Heart left ventricle (tissue), 16 donors: ENCODE data around the gene PSMA3. TPM values are rescaled to one million over a fixed set of nuclear protein-coding genes. Genes with fewer than 3 reads are reported as not detected.

Source experiments
- ATAC-seq, 4 donors: fragments of 200-7000 bp; cut with Tn5 transposase; one replicate each; pipeline ENCODE4 v1.9.1; 2020 to 2022; ENCODE audit warnings: moderate library complexity in 4 of 4, mild to moderate bottlenecking in 3 of 4, moderate number of reproducible peaks in 1 of 4
- DNase-seq, 5 donors: peaks; one replicate each; pipeline ENCODE4 v3.0.0-alpha.2; 2020
- H3K27ac ChIP-seq, 12 donors: fragments of 200-600 bp; sonication (generic) in 4 of 12; one replicate each; pipeline versions ENCODE4 v1.5.0 to v1.8.0; 2016 to 2022; ENCODE audit warnings: mild to moderate bottlenecking in 2 of 12
- H3K27me3 ChIP-seq, 9 donors: fragments of 200-600 bp; sonication (generic) in 2 of 9; one replicate each; pipeline versions ENCODE4 v1.5.1 to v1.8.0; 2016 to 2022; ENCODE audit warnings: mild to moderate bottlenecking in 3 of 9
- H3K36me3 ChIP-seq, 9 donors: fragments of 200-600 bp; sonication (generic) in 2 of 9; one replicate each; pipeline versions ENCODE4 v1.5.0 to v1.8.0; 2018 to 2022; ENCODE audit warnings: mild to moderate bottlenecking in 2 of 9
- H3K4me1 ChIP-seq, 12 donors: fragments of 200-600 bp; sonication (generic) in 4 of 12; one replicate each; pipeline versions ENCODE4 v1.5.0 to v1.8.0; 2016 to 2022; ENCODE audit warnings: mild to moderate bottlenecking in 3 of 12
- H3K4me3 ChIP-seq, 12 donors: fragments of 200-600 bp; sonication (generic) in 4 of 12; one replicate each; pipeline versions ENCODE4 v1.5.0 to v1.8.0; 2017 to 2022; ENCODE audit warnings: mild to moderate bottlenecking in 9 of 12, moderate library complexity in 4 of 12
- H3K9me3 ChIP-seq, 12 donors: fragments of 200-600 bp; sonication (generic) in 4 of 12; one replicate each; pipeline versions ENCODE4 v1.5.0 to v1.8.0; 2016 to 2022; ENCODE audit warnings: mild to moderate bottlenecking in 1 of 12
- POLR2A ChIP-seq, 2 donors: fragments of 450-650 bp; IDR thresholded peaks; one replicate each; pipeline ENCODE4 v1.6.1; 2017; ENCODE audit warnings: antibody characterized with exemption in 2 of 2, mild to moderate bottlenecking in 2 of 2, moderate library complexity in 2 of 2
- WGBS, 4 donors: extraction: QIAGEN DNeasy Blood & Tissue Kit in 2 of 4; methylation state at CpG; one replicate each; pipeline versions ENCODE4 v1.1.5 to v1.1.7; 2013 to 2018; 5-methylcytosine and 5-hydroxymethylcytosine counted together
- intact Hi-C, 10 donors: fragments of 100-400 bp; cut with DNase I; formaldehyde crosslinking; loops; one replicate each; pipeline versions ENCODE4 v1.11.1 to v1.14.2; 2022
- polyA plus RNA-seq, 2 donors: library from polyadenylated mRNA; stranded (reverse); fragments of 200-250 nt; gene quantifications; one replicate each; pipeline ENCODE4 v1.2.3, GENCODE V29; 2013
- total RNA-seq, 9 donors: library from RNA; depleted of rRNA in 2 of 9; stranded (reverse); fragments of >200 nt in 2 of 9; fragmentation: NEBNext Ultra II Directional in 3 of 9; extraction: Animal tissue kit (Norgen Biotek cat#: 25700) in 3 of 9; gene quantifications; one replicate each; pipeline versions ENCODE4 v1.1.0 to v1.2.4, GENCODE V29; 2016 to 2023
- TF ChIP-seq, protein P1 (sequence below), 12 donors: fragments of 200-600 bp; sonication (generic) in 4 of 12; IDR thresholded peaks; one replicate each; pipeline versions ENCODE4 v1.5.0 to v1.8.0; 2018 to 2022; ENCODE audit warnings: antibody characterized with exemption in 12 of 12, mild to moderate bottlenecking in 5 of 12
- donor health status: ischemic (EF 13 %, LVEDD 7.1; RV severe dilation, severe dysfunction).
- donor health status: healthy with polysubstance abuse.
- donor health status: DM: no; HTN: yes; CAD: no.
- donor health status: DM: no; HTN: no; CAD: no.
- donor health status: ischemic (EF 25% LVEDD 6.9; RV normal size, moderate dysfunction).
- donor health status: ischemic (EF 25% LVEDD 5.7; RV mildly dilated, moderate dysfunction).
- donor health status: healthy.
- donor health status: DM: yes; HTN: yes; CAD: no.
- donor health status: ischemic (EF 35%, LVEDD 5.7; RV mildly dilated, moderate dysfunction).
- donor health status: nonischemic (EF 11% LVEDD 7.7; RV severe dilation, severe dysfunction).
- donor health status: DM: yes; HTN: yes; CAD: no.
- donor health status: PGD.
- donor health status: ischemic (EF 29% LVEDD 5.4; RV normal size, mild dysfunction).
- donor health status: nonischemic (EF 23%, LVEDD 6.1; RV moderate dilation, normal function).

Gene PSMA3
- total and polyA plus RNA-seq, 11 donors = 121 to 232 (median 155) TPM

DNA sequence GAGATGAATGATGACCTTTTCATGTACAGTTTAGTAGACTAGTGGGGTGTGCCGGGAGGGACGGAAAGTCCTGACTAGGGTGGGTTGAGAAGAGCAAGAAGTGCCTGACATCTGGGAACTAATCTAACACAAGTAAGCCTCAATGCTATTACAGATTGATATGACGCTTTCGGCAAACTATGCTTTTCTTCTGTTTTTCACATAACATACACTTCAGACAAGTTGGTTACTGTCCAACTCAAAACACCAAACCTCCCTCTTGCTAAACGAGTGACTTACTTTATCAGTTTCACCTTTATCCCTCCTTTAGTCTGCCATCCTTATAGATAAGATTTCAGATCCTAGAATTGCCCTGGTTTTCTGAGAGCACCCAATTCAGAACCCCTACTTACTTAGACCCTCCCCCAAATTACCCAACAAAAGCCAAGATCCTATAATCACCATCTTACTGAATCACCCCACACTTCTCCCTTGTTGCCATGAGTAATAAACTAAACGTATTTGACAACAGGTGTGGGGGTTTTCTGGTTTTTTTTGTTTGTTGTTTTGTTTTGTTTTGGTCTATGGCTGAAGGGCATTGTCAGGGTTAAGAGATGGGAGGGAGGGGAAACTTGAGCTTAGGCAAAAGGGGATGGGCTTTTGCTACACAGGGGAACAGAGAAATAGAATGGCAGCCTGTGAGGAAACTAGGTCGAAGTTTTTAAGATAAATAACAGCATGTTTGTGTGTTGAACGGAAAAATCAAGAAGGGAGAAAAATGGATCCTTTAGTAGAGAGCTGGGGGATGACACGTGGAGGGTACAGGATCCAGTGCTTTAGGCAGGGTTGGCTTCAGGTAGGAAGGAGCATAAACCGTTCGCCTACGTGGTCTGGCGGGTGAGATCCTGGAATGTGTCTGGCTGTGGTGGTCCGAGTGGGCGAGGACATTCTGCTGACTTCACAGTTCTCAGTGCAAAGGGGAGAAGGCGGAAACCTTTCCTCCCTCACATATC is 6.1 kb upstream of the PSMA3 start:
- peak; percentile 34 to 68 (median 48) for ATAC-seq
- intact Hi-C loops = loop anchor here in 4 of 10 donors (5.0 kb wide), 3 partner anchors 36 to 131 kb away; partner anchors contain the start of genes ACTR10 (in 2 of the 4) and ARID4A (in 1 of the 4)
- no peaks in the 10 kb centered on the region for H3K27me3 ChIP-seq
- peaks cover 0 to 22% (median 8%) of the 10 kb centered on the region in 9 donors for H3K36me3 ChIP-seq
- DNase-seq = peak in 1 of 5 donors; percentile 29
- peak overlapping the region; percentile 48 to 74 (median 65) for H3K4me3 ChIP-seq
- TF ChIP-seq, protein P1, sequence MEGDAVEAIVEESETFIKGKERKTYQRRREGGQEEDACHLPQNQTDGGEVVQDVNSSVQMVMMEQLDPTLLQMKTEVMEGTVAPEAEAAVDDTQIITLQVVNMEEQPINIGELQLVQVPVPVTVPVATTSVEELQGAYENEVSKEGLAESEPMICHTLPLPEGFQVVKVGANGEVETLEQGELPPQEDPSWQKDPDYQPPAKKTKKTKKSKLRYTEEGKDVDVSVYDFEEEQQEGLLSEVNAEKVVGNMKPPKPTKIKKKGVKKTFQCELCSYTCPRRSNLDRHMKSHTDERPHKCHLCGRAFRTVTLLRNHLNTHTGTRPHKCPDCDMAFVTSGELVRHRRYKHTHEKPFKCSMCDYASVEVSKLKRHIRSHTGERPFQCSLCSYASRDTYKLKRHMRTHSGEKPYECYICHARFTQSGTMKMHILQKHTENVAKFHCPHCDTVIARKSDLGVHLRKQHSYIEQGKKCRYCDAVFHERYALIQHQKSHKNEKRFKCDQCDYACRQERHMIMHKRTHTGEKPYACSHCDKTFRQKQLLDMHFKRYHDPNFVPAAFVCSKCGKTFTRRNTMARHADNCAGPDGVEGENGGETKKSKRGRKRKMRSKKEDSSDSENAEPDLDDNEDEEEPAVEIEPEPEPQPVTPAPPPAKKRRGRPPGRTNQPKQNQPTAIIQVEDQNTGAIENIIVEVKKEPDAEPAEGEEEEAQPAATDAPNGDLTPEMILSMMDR (IDR thresholded peaks at IDR 0.05) = no peak
- 28 to 53% (median 32%) methylated on average over 16 of the region's 16 CpGs for WGBS, 4 donors
- H3K4me1 ChIP-seq = peaks cover 0 to 20% (median 2%) of the 10 kb centered on the region in 12 donors
- H3K27ac ChIP-seq = peak overlapping the region; percentile 41 to 85 (median 76)
- no peaks in the 10 kb centered on the region for H3K9me3 ChIP-seq

DNA sequence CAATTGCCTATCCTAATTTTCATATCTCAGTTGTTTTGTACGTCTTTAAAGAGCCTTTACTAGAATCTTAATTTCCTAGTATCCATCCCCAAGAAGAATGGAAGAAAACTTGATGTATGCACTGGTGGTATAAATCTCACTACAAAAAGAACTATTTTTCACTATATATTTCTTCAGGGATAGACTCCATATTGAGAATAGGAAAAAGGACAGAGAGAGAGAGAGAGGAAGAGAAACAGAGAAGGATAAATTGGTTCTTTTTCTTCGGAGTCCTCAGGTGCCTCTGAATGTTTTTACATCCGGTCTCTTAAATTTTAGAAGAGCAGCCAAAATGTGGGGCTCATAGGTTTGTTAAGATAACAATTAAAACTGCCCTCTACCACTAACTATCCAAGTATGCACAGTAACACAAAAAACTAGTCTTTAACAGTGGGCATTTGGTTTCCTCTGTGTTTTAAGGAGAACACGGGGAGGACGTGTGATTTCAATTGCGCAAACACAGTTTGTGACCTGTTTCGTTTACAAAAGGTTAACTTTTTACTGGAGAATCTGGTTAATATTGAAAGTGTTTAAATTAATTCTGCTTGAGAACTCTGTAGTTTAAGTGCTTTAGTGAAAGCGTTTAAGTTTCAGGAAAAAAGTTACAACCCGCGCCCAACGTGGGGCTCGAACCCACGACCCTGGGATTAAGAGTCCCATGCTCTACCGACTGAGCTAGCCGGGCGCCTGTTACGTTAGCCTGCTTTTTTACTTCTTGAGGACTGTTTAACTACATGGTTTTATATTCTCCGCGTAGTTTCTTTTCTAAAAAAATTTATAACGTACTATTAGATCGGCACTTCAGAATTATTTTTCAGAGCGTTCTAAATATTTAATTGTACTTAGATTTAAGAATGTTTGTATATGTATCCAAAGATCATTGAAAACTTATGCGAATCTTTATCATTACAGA is 5.1 kb upstream of the PSMA3 start:
- Histone ChIP-seq H3K36me3 (peaks cover 0 to 13% (median 0%) of the 10 kb centered on the region in 9 donors), H3K9me3 (no peaks in the 10 kb centered on the region), H3K27me3 (no peaks in the 10 kb centered on the region), H3K27ac (peak overlapping the region; percentile 19 to 85 (median 76)), H3K4me3 (peak overlapping the region; percentile 48 to 74 (median 65)), H3K4me1 (peaks cover 0 to 24% (median 3%) of the 10 kb centered on the region in 12 donors)
- ATAC-seq (peak; percentile 27 to 46 (median 35)), DNase-seq (peak; percentile 63 to 83 (median 70))
- WGBS, 4 donors = 2 to 6% (median 5%) methylated on average over 23 of the region's 23 CpGs
- intact Hi-C loops = loop anchor here in 9 of 10 donors (2.0 to 10.0 kb wide), 5 partner anchors 31 to 132 kb away; partner anchors contain the start of genes ARID4A (in 6 of the 9) and ACTR10 (in 4 of the 9)
- TF ChIP-seq POLR2A (IDR thresholded peaks at IDR 0.05) = no peak
- TF ChIP-seq, protein P1 (IDR thresholded peaks at IDR 0.05) = no peak

DNA sequence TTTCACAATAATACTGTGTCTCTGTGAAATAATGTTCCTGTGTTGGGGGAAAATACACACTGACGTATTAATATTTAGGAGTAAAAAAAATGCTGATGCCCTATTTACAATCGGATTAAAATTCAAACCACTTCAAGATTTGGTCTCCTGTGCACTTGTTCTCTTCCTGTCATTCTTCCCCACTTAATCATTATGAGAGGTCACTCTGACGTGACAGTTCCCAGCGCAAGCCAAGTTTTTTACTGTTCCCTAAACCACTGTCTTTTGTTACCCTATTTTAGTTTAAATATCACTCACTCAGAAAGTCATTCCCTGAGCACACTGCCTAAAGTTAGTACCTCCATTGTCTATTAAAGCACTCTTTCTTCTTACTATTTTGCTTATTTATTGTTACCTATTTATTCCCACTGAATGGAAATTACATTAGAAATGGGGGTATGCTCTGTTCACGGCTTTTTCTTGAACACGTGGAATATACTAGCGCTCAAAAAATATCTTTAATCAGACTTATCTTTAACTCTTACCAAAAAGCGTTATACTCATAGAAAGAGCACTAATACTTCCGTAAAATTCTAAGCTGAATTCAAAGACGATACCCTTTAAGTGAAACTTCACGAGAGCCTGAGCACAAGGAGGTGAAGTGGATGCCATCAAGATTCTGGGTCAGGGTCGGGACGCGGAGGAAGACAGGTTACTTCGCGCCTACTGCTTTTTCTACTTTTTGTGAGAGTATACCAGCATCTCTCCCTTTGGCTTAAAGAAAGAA is 670 bp upstream of the PSMA3 start:
- ATAC-seq = peak in 3 of 4 donors; percentile 11 to 38 (median 29)
- intact Hi-C loops = loop anchor here in 9 of 10 donors (1.0 to 10.0 kb wide), 7 partner anchors 42 to 55 kb away; partner anchors contain the start of genes ARID4A (in 7 of the 9) and ACTR10 (in 2 of the 9)
- 1% methylated on average over 16 of the region's 16 CpGs for WGBS, 4 donors

More for the DNA sequence above, 670 bp upstream of the PSMA3 start:
- Histone ChIP-seq H3K4me3 (peak overlapping the region; percentile 32 to 96 (median 84)), H3K9me3 (no peaks in the 10 kb centered on the region), H3K27me3 (no peaks in the 10 kb centered on the region), H3K4me1 (peaks cover 4 to 43% (median 30%) of the 10 kb centered on the region in 12 donors), H3K36me3 (peaks cover 0 to 20% (median 10%) of the 10 kb centered on the region in 9 donors), H3K27ac (peak overlapping the region; percentile 82 to 99 (median 96))
- DNase-seq = no peak
- TF ChIP-seq POLR2A (IDR thresholded peaks at IDR 0.05) = no peak
- TF ChIP-seq, protein P1 (IDR thresholded peaks at IDR 0.05) = no peak
